ENCODE measurements around the gene KCNIP4.

Gene KCNIP4

DNA sequence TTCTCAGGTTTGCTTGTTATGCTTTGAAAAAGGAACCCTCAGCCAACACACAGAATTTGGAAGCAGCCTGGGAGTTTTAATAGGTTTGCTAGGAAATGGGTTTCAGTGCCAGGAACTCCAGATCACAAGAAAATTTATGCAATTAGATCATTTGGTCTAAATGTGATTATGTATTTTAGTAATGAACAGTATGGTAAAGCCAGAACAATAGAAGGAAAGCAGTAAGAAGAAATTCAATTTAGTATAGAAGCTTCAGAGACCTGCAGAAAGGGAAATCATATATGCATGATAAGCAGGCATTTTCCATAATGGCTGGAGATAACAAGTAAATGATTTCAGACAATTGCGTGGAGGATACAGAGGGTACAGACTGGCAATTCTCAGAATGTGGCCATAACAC, 184.7 kb downstream of the KCNIP4 start:
- DNase-seq (ENCODE audit: low read depth in 2 of 2): no peak

DNA sequence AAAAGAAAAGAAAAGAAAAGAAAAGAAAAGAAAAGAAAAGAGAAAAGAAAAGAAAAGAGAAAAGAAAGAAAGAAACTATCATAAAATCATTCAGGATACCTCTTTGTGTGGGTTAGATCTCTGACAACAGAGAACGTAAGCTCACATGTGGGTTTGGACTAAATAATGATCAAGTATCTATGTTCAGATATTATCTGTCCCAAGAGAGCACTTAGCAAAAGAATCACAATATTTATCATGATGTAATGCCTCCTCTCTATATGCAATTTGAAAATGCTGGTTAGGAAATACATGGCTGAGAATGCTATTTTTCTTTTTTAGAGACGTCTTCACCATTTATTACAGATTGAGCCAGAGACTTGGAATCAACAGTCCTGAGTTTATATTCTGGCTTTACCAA, 191.3 kb downstream of the KCNIP4 start:
- no peak for DNase-seq (ENCODE audit: low read depth in 2 of 2)

DNA sequence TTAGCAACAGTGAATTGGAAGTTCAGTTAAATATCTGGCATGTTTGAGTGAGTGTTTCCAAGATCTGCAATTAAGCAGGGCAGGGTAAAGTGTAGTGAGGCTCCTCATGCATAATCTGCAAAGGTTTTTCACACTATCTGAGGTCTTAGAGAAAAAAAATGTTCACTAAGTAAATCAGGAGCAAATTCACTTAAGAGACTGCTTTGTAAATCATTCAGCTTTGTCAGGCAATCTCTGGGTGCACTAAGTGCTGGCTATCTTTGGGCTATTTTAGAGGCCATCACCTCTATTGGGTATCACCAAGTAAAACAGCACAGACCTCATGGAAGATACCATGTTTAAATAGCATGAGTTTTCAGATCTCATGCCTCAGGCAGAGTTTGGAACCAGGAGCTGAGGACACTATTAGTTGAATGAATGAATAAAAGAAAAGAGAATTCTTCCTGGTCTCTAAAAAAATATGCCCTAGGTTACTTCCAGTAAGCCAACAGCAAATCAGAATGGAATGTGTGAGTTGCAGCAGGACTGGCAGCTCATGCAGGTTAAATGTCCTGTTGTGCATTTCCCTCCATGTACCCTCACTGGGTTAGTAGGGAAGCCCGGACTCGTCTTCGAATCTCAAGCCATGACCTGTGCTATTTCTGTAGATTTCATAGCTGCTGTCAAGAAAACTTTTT, 195.3 kb downstream of the KCNIP4 start:
- no peak for DNase-seq (ENCODE audit: low read depth in 2 of 2)

DNA sequence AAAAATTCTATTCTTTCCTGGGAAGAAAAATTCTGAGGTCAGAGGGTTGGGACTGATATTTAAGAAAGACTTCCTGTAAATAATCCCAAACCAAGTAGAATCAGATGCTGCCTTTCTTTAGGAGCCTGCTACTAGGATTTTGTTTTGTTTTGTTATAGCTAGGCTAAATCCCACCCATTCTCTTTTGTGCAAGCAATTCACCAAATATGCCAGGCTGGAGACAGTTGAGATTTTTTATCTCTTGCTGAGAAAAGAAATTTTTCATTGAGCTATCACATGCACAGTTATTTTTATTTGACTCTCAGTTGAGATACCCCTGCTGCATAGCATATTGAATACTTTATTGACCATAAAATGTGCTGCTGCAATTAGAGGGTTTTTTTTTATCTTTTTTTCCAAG, 196.0 kb downstream of the KCNIP4 start:
- DNase-seq (ENCODE audit: low read depth in 2 of 2): no peak

DNA sequence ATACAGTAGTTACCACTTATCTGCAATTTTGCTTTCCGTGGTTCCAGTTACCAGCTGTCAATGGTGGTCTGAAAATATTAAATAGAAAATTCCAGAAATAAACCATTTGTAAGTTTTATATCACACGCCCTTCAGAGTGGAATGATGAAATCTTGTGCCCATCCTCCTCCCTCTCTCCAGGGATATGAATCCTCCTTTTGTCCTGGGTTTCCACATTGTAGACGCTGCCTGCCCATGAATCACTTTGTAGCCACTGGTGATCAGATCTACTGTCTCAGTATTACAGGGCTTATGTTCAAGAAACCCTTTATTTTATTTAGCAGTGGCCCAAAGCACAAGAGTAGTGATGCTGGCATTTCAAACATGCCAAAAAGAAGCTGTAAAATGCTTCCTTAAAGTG, 198.6 kb downstream of the KCNIP4 start:
- no peak for DNase-seq (ENCODE audit: low read depth in 2 of 2)

DNA sequence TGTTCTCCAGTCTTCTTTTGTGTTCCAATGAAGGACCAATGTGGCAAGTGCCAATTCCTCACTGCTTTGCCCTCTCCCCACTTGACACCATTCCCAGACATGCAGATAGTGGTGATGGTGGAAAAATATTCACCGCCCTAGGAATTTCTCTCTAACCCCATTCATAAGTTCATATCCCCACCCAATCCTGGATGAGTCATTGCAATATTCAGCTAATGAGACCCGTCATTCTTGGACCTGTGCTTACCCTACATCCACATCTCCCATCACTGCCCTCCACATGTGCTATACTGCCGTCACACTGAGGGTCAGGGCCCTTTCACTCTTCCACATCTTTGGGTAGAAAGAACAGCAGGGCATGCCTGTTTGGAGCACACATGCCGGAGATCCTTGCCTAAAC, 199.2 kb downstream of the KCNIP4 start:
- no peak for DNase-seq (ENCODE audit: low read depth in 2 of 2)

DNA sequence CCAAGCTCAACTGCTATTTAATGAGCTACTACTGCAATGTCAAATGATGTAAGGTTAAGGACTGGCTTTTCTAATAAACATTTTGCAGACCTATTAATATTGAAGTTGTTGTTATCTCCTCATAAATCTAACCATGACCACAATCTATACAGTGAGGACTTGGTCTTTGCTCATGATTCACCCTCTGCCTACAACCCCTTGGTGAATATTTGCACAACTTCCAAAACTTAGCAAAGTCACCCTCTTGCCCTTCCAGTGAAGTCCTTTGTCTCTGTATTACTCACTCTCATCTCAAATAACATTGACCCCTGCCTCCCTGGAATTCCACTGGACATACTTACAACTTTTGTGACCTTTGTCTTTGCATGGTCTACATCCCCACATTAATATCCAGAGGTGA, 204.5 kb downstream of the KCNIP4 start:
- DNase-seq (ENCODE audit: low read depth in 2 of 2): no peak

DNA sequence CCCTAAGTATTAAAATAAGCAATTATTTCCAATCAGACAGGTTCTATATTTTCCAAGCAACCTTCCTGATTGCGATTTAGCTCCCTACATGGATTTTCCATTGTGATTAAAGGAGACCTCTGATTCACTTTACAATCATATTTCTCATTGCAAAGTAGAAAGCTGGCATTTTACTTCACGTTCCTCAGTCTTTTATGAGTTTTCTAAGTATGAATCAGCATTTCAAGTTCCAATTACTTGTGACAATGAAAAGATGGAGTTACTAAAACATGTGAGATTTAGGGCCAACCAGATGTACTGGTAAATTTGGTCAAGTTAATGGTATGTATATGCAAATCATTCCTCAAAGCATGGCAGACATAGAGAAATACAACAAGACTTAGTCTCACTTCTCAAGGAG, 206.2 kb downstream of the KCNIP4 start:
- no peak for DNase-seq (ENCODE audit: low read depth in 2 of 2)

DNA sequence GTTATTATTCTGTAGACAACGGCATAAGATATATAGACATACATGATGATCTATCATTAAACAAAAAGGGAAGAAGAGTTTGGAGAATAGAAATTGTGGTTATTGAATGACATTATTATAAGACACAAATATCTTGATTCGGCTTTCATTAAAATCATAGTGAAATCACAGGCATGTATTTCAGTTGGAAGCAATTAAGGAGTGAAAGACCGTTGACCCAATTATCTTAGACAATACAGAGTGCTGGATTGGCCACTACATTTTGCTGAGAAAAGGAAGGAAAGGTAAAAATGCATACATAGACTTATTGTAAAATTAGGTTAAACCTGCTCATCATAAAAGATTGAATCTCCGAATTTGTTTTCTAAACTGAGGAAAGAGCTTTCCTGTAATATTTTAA, 209.8 kb downstream of the KCNIP4 start:
- DNase-seq (ENCODE audit: low read depth in 2 of 2): no peak

DNA sequence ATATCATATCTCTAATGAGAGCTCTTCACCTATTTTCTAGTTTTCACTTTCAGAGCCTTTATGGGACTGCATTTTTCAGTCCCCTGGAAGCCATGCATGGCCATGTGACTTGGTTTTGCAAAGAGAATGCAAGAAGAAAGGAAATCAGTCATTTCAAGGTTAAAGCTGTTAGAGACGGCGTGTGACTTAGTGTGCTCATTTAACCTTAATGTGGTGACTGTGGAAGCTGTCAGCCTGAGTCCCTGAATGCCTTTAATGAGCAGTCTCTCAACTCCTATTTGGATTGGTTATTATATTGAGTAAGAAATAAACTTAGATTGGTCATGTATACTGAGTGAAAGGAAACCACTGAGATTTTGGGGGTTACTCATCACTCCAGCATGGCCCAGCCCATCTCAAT, 212.7 kb downstream of the KCNIP4 start:
- no peak for DNase-seq (ENCODE audit: low read depth in 2 of 2)

DNA sequence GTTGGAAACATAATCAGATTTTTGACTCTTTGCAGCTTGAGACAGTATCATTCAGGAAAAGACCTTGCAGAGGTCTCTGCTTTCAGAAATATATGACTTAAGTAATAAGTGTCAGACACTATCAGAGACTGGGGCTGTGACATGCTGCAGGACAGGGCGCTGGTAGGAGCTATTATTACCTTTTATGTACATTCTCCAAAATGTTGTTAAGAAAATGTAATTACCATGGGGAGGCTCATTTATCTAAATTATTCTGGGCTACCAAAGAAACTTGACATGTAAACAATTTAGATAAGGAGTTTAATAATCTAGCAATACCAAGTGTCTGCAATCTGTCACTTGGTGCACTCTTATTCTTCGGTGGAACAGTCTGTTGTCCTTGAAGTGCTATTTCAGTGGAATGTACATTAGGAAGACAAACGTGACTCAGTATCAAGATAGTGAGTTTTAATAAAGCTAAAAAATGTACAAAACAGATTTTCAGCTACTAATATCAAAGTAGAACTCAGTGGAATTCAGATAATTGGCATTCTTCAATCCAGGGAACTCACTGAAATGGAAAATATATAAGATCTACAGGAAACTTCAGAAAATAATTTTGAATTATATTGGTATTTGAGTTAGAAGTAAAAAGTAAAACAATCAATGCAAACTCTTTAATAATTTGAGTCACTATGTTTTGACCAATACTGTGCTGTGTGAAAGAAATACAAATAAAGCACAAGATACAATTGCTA, 214.5 kb downstream of the KCNIP4 start:
- no peak for DNase-seq (ENCODE audit: low read depth in 2 of 2)

DNA sequence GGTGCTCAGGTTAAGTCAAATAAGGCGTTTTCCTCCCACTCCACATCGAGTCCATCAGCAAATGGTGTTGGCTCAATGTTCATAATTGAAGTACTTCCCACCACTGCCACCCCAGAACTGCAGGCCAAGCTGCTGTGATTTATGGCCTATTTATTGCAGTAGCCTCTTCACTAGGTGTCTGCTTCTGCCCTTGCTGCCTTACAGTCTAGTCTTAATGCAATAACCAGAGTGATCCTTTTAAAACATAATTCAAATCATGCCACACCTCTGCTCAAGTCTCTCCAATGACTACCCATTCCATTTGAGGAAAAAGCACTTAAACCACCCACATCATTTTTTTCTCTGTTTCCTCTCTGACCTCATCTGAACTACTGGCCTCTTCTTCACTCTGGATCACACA, 220.3 kb downstream of the KCNIP4 start:
- no peak for DNase-seq (ENCODE audit: low read depth in 2 of 2)

DNA sequence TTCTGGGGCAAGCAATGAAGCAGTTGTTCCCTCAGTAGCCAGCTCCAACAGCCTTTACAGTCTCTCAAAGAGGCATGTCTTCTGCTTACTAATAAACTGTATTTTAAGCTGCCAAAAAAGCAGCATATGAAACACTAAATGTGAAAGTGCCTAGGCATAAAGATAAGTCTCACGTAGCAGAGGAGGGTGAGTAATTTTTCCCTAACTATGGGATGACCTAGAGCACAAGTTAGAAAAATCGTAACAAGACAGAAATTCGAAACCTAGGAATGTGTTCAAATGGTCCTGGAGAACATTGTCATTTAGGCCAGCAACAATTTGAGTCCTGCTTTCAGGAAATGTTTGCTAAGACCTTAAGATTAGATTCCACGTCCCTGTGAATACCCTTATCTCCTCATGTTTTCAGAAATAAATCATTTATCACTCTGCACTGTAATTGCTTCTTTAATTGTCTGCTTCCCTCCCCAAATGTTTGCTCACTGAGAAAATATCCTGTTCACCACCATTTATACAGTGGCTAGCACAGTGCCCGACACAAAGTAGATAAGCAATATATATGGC, 222.2 kb downstream of the KCNIP4 start:
- no peak for DNase-seq (ENCODE audit: low read depth in 2 of 2)

DNA sequence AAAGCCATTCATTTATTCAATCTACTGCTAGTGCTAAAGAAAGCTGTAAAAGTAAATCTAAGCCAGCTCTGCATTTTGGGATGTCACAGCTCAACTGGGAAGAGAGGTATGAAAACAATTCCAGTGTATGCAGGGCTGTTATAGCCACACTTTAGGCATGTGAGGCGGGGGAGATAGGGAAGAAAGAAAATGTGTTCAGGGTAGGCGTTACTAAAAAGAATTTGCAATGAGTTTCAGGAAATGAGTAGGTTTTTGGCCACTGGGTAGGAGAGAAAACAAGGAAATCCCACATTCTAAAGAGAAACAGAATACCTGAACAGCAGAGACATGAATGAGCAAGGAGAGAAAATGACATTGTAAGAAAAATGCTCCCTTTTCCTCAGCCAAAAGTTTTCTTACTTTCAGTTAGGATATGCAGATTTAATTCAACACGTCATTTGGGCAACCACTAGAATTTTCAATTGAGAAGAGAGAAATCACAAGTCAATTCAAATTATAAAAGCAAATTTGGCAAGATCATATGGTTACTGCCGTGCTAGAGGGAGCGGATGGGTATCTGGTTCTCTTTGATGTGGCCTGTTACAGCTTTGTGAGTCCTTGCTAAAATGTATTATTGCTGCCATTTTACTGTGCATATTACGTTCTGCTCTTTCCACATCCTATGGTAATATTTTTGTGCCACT, 226.3 kb downstream of the KCNIP4 start:
- no peak for DNase-seq (ENCODE audit: low read depth in 2 of 2)

DNA sequence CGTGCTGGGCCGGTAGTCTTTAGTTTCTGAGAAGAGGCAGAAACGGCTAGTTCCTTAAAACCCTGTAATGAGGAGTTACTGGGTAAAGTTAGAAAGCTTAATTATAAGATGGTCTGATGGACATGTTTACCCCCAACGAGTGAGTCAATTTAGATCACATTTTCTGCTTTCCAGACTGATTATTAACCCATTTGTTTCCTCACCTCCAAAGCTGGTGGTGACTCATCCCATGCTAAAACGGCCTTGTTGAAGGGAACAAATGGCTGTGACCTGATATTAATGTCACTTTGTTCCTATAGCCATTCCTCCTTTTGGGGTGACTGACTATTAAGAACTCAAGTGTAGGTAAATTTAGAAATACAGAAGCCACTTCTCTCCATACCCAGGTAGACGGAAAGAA, 232.0 kb downstream of the KCNIP4 start:
- DNase-seq (ENCODE audit: low read depth in 2 of 2): no peak

DNA sequence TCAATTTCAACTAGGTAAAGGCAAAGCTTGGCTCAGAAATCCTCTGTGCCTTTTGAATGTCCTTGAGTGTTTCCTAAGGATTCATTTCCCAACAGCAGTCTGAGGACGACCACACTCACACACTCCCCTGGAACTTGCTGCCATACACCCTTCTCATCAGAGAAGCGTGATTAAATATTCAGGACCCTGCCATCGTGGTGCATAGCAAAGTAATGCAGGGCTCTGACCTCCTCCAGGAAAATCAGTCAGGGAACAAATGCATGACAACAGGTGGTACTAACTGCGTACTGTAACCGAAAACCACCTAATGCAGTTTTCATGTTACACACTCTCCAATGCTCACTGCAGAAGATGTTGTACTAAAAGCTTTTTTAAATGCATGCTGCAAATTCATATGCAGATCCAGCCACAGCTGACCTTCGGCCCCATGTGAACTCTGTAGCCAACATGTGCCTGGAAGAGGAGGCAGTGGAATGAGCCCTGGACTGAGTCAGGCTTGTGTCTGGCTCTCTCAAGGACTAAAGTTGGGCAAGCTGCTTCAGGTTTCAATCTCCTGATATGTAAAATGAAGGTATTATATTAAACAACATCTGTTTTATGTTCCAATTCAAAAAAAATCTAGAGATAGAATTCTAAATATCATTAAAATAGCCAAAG, 238.3 kb downstream of the KCNIP4 start:
- no peak for DNase-seq (ENCODE audit: low read depth in 2 of 2)

DNA sequence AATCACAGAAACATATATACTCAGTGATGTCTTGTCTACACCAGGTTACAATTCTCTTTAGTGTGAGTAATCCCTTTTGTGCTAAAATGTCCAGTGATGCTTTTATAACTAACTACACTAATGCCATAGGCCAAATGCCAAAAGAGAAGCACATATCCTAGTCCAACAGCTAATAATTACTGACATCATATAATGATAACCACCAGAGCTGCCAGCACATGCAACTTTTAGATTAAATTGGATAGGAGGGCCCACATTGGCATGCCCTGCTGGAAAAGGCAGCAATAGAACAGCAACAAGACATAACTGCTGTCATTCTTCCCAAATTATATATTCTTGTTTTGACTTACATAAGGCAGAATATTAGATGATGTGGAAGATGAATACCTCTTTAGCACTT, 238.8 kb downstream of the KCNIP4 start:
- DNase-seq (ENCODE audit: low read depth in 2 of 2): no peak

DNA sequence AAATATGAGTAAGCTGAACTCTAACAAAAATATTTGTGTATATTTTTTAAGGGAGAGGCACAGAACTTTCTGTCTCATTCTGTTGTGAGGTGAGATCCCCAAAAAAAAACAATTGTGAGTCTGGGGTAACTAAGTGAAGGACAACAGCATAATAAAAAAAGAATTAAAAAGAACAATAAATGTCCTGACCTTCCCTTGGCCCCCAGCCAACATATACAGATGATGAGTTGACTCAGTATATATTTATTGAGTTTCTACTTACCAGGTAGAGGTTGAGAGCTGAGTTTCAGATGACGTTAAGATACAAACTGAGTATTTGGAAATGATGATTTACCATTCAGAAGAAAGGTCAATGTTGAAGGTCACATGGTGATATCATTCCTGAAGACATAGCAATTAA, 239.5 kb downstream of the KCNIP4 start:
- no peak for DNase-seq (ENCODE audit: low read depth in 2 of 2)

DNA sequence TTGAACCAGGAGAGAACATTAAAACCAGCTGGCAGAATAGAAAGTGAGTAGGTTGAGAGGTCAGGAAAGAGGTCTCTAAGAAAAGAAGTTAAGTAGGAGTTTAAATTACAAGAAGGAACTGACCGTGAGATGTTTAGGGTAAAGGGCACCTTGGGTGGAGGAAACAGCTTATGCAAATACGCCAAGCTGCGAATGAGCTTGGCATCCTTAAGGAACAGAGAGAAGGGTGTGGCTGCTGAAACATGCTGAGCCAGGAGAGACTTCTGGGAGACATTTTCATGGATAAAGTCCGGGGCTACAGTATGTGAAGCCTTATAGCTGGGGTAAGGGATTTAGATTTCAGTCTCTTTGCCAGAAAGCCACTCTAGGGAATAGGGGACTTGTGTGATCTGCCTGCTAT, 249.1 kb downstream of the KCNIP4 start:
- no peak for DNase-seq (ENCODE audit: low read depth in 2 of 2)

DNA sequence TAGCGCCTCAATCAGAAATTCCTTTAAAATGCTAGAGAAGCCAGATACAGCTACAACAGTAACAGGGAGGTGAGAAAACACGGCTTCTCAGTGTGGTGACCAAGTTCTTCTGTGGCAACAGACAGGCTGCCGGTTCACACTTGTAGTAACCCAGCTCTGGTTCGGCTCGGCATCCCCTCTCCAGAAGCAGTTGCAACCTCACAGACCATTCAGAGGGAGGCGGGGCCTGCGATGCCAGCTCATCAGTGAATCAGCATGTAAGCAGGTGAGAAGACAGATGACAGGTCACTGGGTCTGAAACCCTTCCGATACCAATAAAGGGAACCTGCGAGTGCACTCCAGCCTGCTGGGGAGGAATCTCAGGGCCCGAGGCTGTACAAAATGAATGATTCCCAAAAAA, 251.0 kb downstream of the KCNIP4 start:
- no peak for DNase-seq (ENCODE audit: low read depth in 2 of 2)

DNA sequence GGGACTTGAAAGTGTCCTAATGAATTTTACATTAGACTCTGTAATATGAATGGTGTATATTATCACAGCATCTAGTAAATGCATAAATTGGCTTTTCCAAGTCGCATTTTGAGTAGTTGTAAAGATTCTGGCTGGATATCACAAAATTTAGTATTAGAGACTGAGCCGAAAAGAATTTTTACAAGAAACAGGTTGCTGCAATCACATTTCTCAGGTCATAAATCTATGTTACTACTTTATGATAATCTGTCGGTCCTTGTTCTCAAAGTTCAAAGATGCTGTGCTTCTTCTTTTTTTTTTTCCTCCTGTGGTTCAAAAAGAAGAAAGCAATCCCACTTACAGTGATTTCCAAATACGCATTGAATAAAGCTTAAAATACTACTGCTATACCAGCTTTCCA, 253.4 kb downstream of the KCNIP4 start:
- no peak for DNase-seq (ENCODE audit: low read depth in 2 of 2)

DNA sequence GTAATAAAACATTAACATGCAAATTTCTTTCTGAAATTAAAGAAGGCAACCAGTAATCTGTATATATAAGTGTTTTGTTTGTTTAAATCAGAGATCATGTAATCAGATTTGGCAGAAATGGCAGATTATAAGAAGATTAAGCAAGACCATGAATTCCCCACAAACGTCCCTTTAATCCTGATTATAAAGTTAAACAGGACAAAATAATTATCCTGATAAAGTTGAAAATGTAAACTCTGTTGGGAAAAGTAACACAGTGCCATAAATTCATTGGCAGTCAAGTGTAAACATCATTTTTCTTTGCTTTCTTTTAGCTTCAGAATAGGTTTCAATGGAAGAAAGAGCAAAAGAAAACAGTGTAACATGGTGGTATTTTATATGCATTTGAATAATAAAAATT, 256.3 kb downstream of the KCNIP4 start:
- no peak for DNase-seq (ENCODE audit: low read depth in 2 of 2)
